ENCODE results near the gene RNF8.

DNA sequence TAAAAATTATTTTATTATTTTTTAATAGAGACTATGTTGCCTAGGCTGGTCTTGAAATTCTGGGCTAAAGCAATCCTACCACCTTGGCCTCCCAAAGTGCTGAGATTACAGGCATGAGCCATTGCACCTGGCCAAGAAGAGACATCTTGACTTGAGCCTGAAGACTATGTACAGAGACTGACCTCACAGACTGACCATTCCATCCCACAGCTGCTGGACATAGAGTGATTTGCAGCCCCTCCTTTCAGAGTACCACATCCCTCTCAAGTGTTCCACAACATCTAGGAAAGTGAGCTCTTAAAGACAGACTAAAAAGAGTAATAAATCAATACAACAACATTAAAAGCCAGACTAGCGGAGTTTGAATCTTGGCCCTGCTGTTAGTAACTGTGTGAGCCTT is 39.0 kb downstream of the RNF8 start:
- TF ChIP-seq, protein P1, sequence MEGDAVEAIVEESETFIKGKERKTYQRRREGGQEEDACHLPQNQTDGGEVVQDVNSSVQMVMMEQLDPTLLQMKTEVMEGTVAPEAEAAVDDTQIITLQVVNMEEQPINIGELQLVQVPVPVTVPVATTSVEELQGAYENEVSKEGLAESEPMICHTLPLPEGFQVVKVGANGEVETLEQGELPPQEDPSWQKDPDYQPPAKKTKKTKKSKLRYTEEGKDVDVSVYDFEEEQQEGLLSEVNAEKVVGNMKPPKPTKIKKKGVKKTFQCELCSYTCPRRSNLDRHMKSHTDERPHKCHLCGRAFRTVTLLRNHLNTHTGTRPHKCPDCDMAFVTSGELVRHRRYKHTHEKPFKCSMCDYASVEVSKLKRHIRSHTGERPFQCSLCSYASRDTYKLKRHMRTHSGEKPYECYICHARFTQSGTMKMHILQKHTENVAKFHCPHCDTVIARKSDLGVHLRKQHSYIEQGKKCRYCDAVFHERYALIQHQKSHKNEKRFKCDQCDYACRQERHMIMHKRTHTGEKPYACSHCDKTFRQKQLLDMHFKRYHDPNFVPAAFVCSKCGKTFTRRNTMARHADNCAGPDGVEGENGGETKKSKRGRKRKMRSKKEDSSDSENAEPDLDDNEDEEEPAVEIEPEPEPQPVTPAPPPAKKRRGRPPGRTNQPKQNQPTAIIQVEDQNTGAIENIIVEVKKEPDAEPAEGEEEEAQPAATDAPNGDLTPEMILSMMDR (IDR thresholded peaks at IDR 0.05; ENCODE audit: extremely low read depth in 1 of 2, insufficient read depth in 1 of 2, low read depth in 1 of 2, low read length in 2 of 2), result no peak
- TF ChIP-seq POLR2A (IDR thresholded peaks at IDR 0.05; ENCODE audit: low read depth, low read length), result no peak
- no peak for TF ChIP-seq EZH2 (IDR thresholded peaks at IDR 0.05; ENCODE audit: borderline replicate concordance, low read depth, low read length, severe bottlenecking)
- no peak for TF ChIP-seq FOS (IDR thresholded peaks at IDR 0.05; ENCODE audit: borderline replicate concordance, insufficient read depth, low read length)
- no peak for TF ChIP-seq MAX (IDR thresholded peaks at IDR 0.05; ENCODE audit: insufficient read depth, insufficient read length)
- no peak for TF ChIP-seq POLR2AphosphoS5 (IDR thresholded peaks at IDR 0.05; ENCODE audit: insufficient read depth, low read depth, low read length)
- no peak for TF ChIP-seq MYC (IDR thresholded peaks at IDR 0.05; ENCODE audit: low read depth, low read length)
- TF ChIP-seq GATA2 (IDR thresholded peaks at IDR 0.05; ENCODE audit: insufficient read depth, insufficient read length, low read depth, low read length), result no peak
- TF ChIP-seq JUN (IDR thresholded peaks at IDR 0.05; ENCODE audit: borderline replicate concordance, insufficient read depth, insufficient read length, low read depth), result no peak
